ENCODE measurements around the gene ZNF221.
A peak's percentile ranks its signal among the peaks of the same experiment; 100 is the strongest.

Gene ZNF221
- long read RNA-seq, transcript ZNF221-202 (5 exons, 2,034 nt) = major isoform, 6 of 6 reads
- long read RNA-seq, partial matches to known transcripts = 0 of 6 reads
- long read RNA-seq, other reads (novel, unspliced or antisense) = 0 of 6 reads

- no peaks in the 10 kb centered on the region for H3K27me3 ChIP-seq (ENCODE audit: insufficient read depth, poor library complexity, severe bottlenecking)
- peak within 1 kb of the TSS; percentile 82 for H3K27ac ChIP-seq (replicated peaks)
- no peak for TF ChIP-seq CTCF (IDR thresholded peaks at IDR 0.05; ENCODE audit: insufficient read depth, low read length)
- peak; percentile 94 for TF ChIP-seq GABPA (IDR thresholded peaks at IDR 0.05; ENCODE audit: low read depth)
- peak; percentile 64 for TF ChIP-seq POLR2AphosphoS5 (IDR thresholded peaks at IDR 0.05; ENCODE audit: low read depth)
- TF ChIP-seq REST (IDR thresholded peaks at IDR 0.05; ENCODE audit: insufficient replicate concordance, low read depth) = peak; percentile 23
- peak; percentile 73 for TF ChIP-seq SPI1 (IDR thresholded peaks at IDR 0.05; ENCODE audit: borderline replicate concordance, low read depth)
- peak within 1 kb of the TSS; percentile 85 for H3K4me3 ChIP-seq (replicated peaks; ENCODE audit: insufficient read depth, low read length)
- DNase-seq (ENCODE audit: low read depth in 1 of 2, low spot score in 1 of 2) = peak; percentile 98 to 99
Measured at GRCh38 chr19:43950834-43951645, at the start of gene ZNF221. ZNF221 (plus strand) TSS chr19:43951228; CDS start chr19:43962727, 11,499 bp downstream.

GRCh38 chr19:43901395-43902390 lies 49.3 kb upstream of the ZNF221 start:
- DNase-seq (ENCODE audit: low read depth in 1 of 2, low spot score in 1 of 2) = peak; percentile 43 to 87

GRCh38 chr19:43902399-43902798 lies 48.6 kb upstream of the ZNF221 start:
- TF ChIP-seq CTCF (IDR thresholded peaks at IDR 0.05; ENCODE audit: insufficient read depth, low read length) (no peak), GABPA (IDR thresholded peaks at IDR 0.05; ENCODE audit: low read depth) (no peak), SPI1 (IDR thresholded peaks at IDR 0.05; ENCODE audit: borderline replicate concordance, low read depth) (no peak), POLR2AphosphoS5 (IDR thresholded peaks at IDR 0.05; ENCODE audit: low read depth) (no peak), REST (IDR thresholded peaks at IDR 0.05; ENCODE audit: insufficient replicate concordance, low read depth) (no peak)
- no peak for DNase-seq (ENCODE audit: low read depth in 1 of 2, low spot score in 1 of 2)
- no peak overlapping the region for H3K27ac ChIP-seq (replicated peaks)
- no peak overlapping the region for H3K4me3 ChIP-seq (replicated peaks; ENCODE audit: insufficient read depth, low read length)
- no peaks in the 10 kb centered on the region for H3K27me3 ChIP-seq (ENCODE audit: insufficient read depth, poor library complexity, severe bottlenecking)

More at GRCh38 chr19:43901395-43902390, 49.3 kb upstream of the ZNF221 start:
- Histone ChIP-seq H3K27me3 (ENCODE audit: insufficient read depth, poor library complexity, severe bottlenecking) (no peaks in the 10 kb centered on the region), H3K27ac (replicated peaks) (peak overlapping the region; percentile 18), H3K4me3 (replicated peaks; ENCODE audit: insufficient read depth, low read length) (peak overlapping the region; percentile 56)
- TF ChIP-seq GABPA (IDR thresholded peaks at IDR 0.05; ENCODE audit: low read depth) = peak; percentile 57; the same call in 1 of the 2 replicates
- TF ChIP-seq REST (IDR thresholded peaks at IDR 0.05; ENCODE audit: insufficient replicate concordance, low read depth) = no peak
